Breast epithelium (tissue), 3 donors: Measurements from ENCODE around the gene ACOXL.

Experiments used
- CTCF ChIP-seq, 3 donors: fragments of 450-650 bp; IDR thresholded peaks; one replicate each; pipeline ENCODE4 v1.5.1; 2016 to 2017; ENCODE audit warnings: antibody characterized with exemption in 3 of 3, mild to moderate bottlenecking in 3 of 3, moderate library complexity in 3 of 3
- POLR2A ChIP-seq: fragments of 450-650 bp; IDR thresholded peaks from one replicate; pipeline ENCODE4 v1.6.1; 2016; ENCODE audit warnings: antibody characterized with exemption, mild to moderate bottlenecking, moderate library complexity

- no peak for TF ChIP-seq POLR2A
- no peak for TF ChIP-seq CTCF (IDR thresholded peaks at IDR 0.05)
Measured at GRCh38 chr2:111119822-111120252, 387.5 kb downstream of the ACOXL start.
